Mammary epithelial cell (primary cell): Measurements from ENCODE around the gene RAP2B.

Experiments
- CTCF ChIP-seq, 2 donors: IDR thresholded peaks in 1 of 2; conservative IDR thresholded peaks in 1 of 2; 2 replicates each; pipeline ENCODE4 v1.5.1; 2011 to 2012; ENCODE audit warnings: inconsistent platforms in 2 of 2, low read length in 2 of 2, mild to moderate bottlenecking in 2 of 2, control low read depth in 1 of 2, low read depth in 1 of 2; ENCODE audit not compliant: insufficient read depth in 1 of 2; ENCODE audit errors: extremely low read depth in 1 of 2
- EZH2 ChIP-seq: IDR thresholded peaks from 2 replicates; pipeline ENCODE4 v1.6.1; 2012; ENCODE audit warnings: low read length, inconsistent platforms, borderline replicate concordance

DNA sequence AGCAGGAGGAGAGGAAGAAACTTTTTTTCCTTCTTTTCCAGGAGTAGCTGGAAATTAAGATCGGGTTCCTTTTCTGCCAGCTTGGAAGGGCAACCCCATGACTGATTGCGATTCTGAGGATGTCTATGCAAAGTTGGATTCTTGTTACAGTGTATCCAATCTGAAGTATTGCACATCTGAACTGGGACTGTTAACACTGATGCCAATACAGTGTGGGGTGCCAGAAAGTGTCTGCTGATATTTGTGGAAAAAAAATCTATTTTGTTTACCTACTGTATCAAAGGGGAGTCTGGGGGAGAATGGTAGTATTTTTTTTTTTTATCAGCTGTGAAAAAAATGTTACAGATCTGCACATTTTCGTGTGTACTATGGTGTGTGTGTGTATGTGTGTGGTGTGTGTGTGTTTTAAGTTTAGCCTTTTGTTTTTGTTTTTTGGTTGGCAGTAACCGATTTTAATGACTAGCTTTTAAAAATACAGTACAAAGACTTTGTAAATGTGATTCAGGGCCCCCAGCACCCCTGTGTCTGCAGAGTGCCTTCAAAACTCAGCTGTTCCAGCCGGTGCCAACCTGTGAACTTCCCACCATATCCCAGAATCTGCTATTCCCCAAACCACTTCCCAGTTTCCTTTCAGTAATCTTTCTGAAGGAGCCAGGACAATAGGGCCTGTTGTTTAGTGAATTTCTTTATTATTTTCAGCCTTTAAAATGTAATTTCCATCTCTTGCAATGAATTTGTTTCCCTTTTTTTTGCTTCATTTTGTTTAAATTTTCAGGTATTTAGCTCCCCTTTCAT lies 1.9 kb downstream of the RAP2B start:
- TF ChIP-seq CTCF (conservative IDR thresholded peaks at IDR 0.05 in 1 of 2, IDR thresholded peaks at IDR 0.05 in 1 of 2; ENCODE audit: extremely low read depth in 1 of 2, insufficient read depth in 1 of 2, low read depth in 1 of 2, low read length in 2 of 2) = no peak
- TF ChIP-seq EZH2 = no peak
